ENCODE results near the gene P2RX7. TPM values are rescaled to one million over a fixed set of nuclear protein-coding genes. Genes with fewer than 3 reads are reported as not detected.

Gene P2RX7
- total and polyA plus RNA-seq, 2 donors (not counting 3 experiments of a cell fraction or from before 2014, with no cell fraction given), result 1.3 to 8.1 TPM

- DNase-seq (ENCODE audit: low read depth, low spot score), result no peak
- H3K4me2 ChIP-seq (ENCODE audit: insufficient read depth, low read length), result no peak overlapping the region
- H3K9me1 ChIP-seq (replicated peaks; ENCODE audit: control insufficient read depth, extremely low read depth, insufficient read depth, low read length), result no peaks in the 10 kb centered on the region
- dilution Hi-C loops (cut with MboI; ENCODE audit: extremely low pct_ligation_motif_present, low sequenced_read_pairs), result no loop called here
- no peaks in the 10 kb centered on the region for H3K36me3 ChIP-seq (ENCODE audit: control insufficient read depth in 2 of 2, extremely low read depth in 1 of 2, insufficient read depth in 2 of 2, low read length in 2 of 2)
- BruUV-seq (replicated peaks), result no TSS peak
- FAIRE-seq, result no peak
- TF ChIP-seq POLR2AphosphoS5 (IDR thresholded peaks at IDR 0.05; ENCODE audit: insufficient read depth, low read depth, low read length), result no peak
- TF ChIP-seq EZH2 (IDR thresholded peaks at IDR 0.05; ENCODE audit: borderline replicate concordance, low read depth, low read length, severe bottlenecking), result no peak
- TF ChIP-seq GATA2 (IDR thresholded peaks at IDR 0.05; ENCODE audit: insufficient read depth, insufficient read length, low read depth, low read length), result no peak
- no peak for TF ChIP-seq JUN (IDR thresholded peaks at IDR 0.05; ENCODE audit: borderline replicate concordance, insufficient read depth, insufficient read length, low read depth)
- no peak for TF ChIP-seq FOS (IDR thresholded peaks at IDR 0.05; ENCODE audit: borderline replicate concordance, insufficient read depth, low read length)
- TF ChIP-seq CTCF (IDR thresholded peaks at IDR 0.05; ENCODE audit: extremely low read depth in 1 of 2, insufficient read depth in 1 of 2, low read depth in 1 of 2, low read length in 2 of 2), result no peak
- no peak for TF ChIP-seq MYC (IDR thresholded peaks at IDR 0.05; ENCODE audit: low read depth, low read length)
- TF ChIP-seq MAX (IDR thresholded peaks at IDR 0.05; ENCODE audit: insufficient read depth, insufficient read length), result no peak
- H3K79me2 ChIP-seq (ENCODE audit: control insufficient read depth, insufficient read depth, low read length), result no peaks in the 10 kb centered on the region
- no peak overlapping the region for H3K27ac ChIP-seq (ENCODE audit: insufficient read depth, low read depth, low read length)
- H3K9ac ChIP-seq (replicated peaks; ENCODE audit: extremely low read depth, insufficient read depth, low read length), result no peak overlapping the region
- no peak overlapping the region for H3K4me3 ChIP-seq (replicated peaks in 1 of 3; ENCODE audit: insufficient read depth in 1 of 3, low read depth in 1 of 3, low read length in 3 of 3)
- H3K27me3 ChIP-seq (ENCODE audit: control insufficient read depth in 2 of 2, insufficient read depth in 2 of 2, low read length in 2 of 2), result no peaks in the 10 kb centered on the region
- no peak overlapping the region for H2AFZ ChIP-seq (ENCODE audit: low read depth, low read length)
- CTCF ChIA-PET, result no interaction called here
- POLR2A ChIA-PET, result no interaction called here
- peaks cover 2% of the 10 kb centered on the region for H3K4me1 ChIP-seq (ENCODE audit: control insufficient read depth, extremely low read depth, insufficient read depth, low read length)
- intact Hi-C loops (cut with micrococcal nuclease), result no loop called here
- no peaks in the 10 kb centered on the region for H4K20me1 ChIP-seq (replicated peaks; ENCODE audit: control insufficient read depth, extremely low read depth, insufficient read depth, low read length)
- no peaks in the 10 kb centered on the region for H3K9me3 ChIP-seq (replicated peaks; ENCODE audit: control insufficient read depth, insufficient read depth, low read length)
Observed at GRCh38 chr12:121138284-121138683, 5.6 kb downstream of the P2RX7 start.

Measured in endothelial cell of umbilical vein (primary cell).